HEK293 (cell line): ENCODE results near the gene ETNK2.

Experiments
- BCL11A ChIP-seq: fragments of 450-650 bp; formaldehyde crosslinking; IDR thresholded peaks from 2 replicates; pipeline ENCODE4 v1.5.1; 2016; ENCODE audit warnings: low read depth, missing biosample characterization, missing genetic modification characterization
- BCL11B ChIP-seq: fragments of 450-650 bp; formaldehyde crosslinking; IDR thresholded peaks from 2 replicates; pipeline ENCODE4 v1.5.1; 2016; ENCODE audit warnings: low read depth, missing biosample characterization, missing genetic modification characterization
- SP7 ChIP-seq: fragments of 450-650 bp; formaldehyde crosslinking; IDR thresholded peaks from 2 replicates; pipeline ENCODE4 v1.5.1; 2016; ENCODE audit warnings: missing biosample characterization, missing genetic modification characterization
- TSHZ1 ChIP-seq: fragments of 450-650 bp; formaldehyde crosslinking; IDR thresholded peaks from 2 replicates; pipeline ENCODE4 v1.5.1; 2016; ENCODE audit warnings: missing biosample characterization, missing genetic modification characterization, borderline replicate concordance
- YY1 ChIP-seq: fragments of 450-650 bp; formaldehyde crosslinking; IDR thresholded peaks from 2 replicates; pipeline ENCODE4 v1.5.1; 2018; ENCODE audit warnings: missing biosample characterization, missing genetic modification characterization
- ZBTB10 ChIP-seq: fragments of 450-650 bp; formaldehyde crosslinking; IDR thresholded peaks from 2 replicates; pipeline ENCODE4 v1.5.1; 2016; ENCODE audit warnings: missing biosample characterization, missing genetic modification characterization
- ZBTB20 ChIP-seq: fragments of 450-650 bp; formaldehyde crosslinking; IDR thresholded peaks from 2 replicates; pipeline ENCODE4 v1.5.1; 2016; ENCODE audit warnings: missing biosample characterization, missing genetic modification characterization
- ZBTB26 ChIP-seq: fragments of 450-650 bp; formaldehyde crosslinking; optimal IDR thresholded peaks from 2 replicates; pipeline ENCODE3; 2016; ENCODE audit warnings: missing biosample characterization, mild to moderate bottlenecking, missing genetic modification characterization
- ZNF148 ChIP-seq: fragments of 450-650 bp; formaldehyde crosslinking; IDR thresholded peaks from 2 replicates; pipeline ENCODE4 v1.5.0; 2017; ENCODE audit warnings: missing biosample characterization, missing genetic modification characterization, borderline replicate concordance
- ZNF155 ChIP-seq: fragments of 450-650 bp; formaldehyde crosslinking; IDR thresholded peaks from 2 replicates; pipeline ENCODE4 v1.5.1; 2016; ENCODE audit warnings: missing biosample characterization, missing genetic modification characterization
- ZNF16 ChIP-seq: fragments of 450-650 bp; formaldehyde crosslinking; IDR thresholded peaks from 2 replicates; pipeline ENCODE4 v1.5.1; 2016; ENCODE audit warnings: low read depth, missing biosample characterization, missing genetic modification characterization
- ZNF211 ChIP-seq: fragments of 450-650 bp; formaldehyde crosslinking; IDR thresholded peaks from 2 replicates; pipeline ENCODE4 v1.5.1; 2016; ENCODE audit warnings: low read depth, missing biosample characterization, missing genetic modification characterization
- ZNF239 ChIP-seq: fragments of 450-650 bp; formaldehyde crosslinking; IDR thresholded peaks from 2 replicates; pipeline ENCODE4 v1.5.1; 2016; ENCODE audit warnings: missing biosample characterization, missing genetic modification characterization
- ZNF248 ChIP-seq: fragments of 450-650 bp; formaldehyde crosslinking; IDR thresholded peaks from 2 replicates; pipeline ENCODE4 v1.5.1; 2017; ENCODE audit warnings: missing biosample characterization, missing genetic modification characterization
- ZNF623 ChIP-seq: fragments of 450-650 bp; formaldehyde crosslinking; IDR thresholded peaks from 2 replicates; pipeline ENCODE4 v1.5.1; 2016; ENCODE audit warnings: missing biosample characterization, missing genetic modification characterization
- ZNF629 ChIP-seq: fragments of 450-650 bp; formaldehyde crosslinking; IDR thresholded peaks from 2 replicates; pipeline ENCODE4 v1.5.1; 2017; ENCODE audit warnings: missing biosample characterization, missing genetic modification characterization
- ZNF654 ChIP-seq: fragments of 450-650 bp; formaldehyde crosslinking; IDR thresholded peaks from 2 replicates; pipeline ENCODE4 v1.5.1; 2016; ENCODE audit warnings: low read depth, missing biosample characterization, missing genetic modification characterization
- ZNF660 ChIP-seq: fragments of 450-650 bp; IDR thresholded peaks from 2 replicates; pipeline ENCODE4 v1.5.1; 2018; ENCODE audit warnings: missing biosample characterization, mild to moderate bottlenecking, missing genetic modification characterization
- ZNF76 ChIP-seq: fragments of 450-650 bp; formaldehyde crosslinking; IDR thresholded peaks from 2 replicates; pipeline ENCODE4; 2016; ENCODE audit warnings: low read depth, missing biosample characterization, missing genetic modification characterization, borderline replicate concordance
- ZNF792 ChIP-seq: fragments of 450-650 bp; formaldehyde crosslinking; IDR thresholded peaks from 2 replicates; pipeline ENCODE4 v1.5.1; 2016; ENCODE audit warnings: missing biosample characterization, missing genetic modification characterization
- TF ChIP-seq, protein P1 (sequence below): fragments of 450-650 bp; formaldehyde crosslinking; conservative IDR thresholded peaks from 2 replicates; pipeline ENCODE4 v1.5.1; 2016; ENCODE audit warnings: low read depth, missing biosample characterization, missing genetic modification characterization
- TF ChIP-seq, protein P2 (sequence below): fragments of 450-650 bp; formaldehyde crosslinking; IDR thresholded peaks from 2 replicates; pipeline ENCODE4 v1.5.1; 2016; ENCODE audit warnings: missing biosample characterization, missing genetic modification characterization

Gene ETNK2

GRCh38 chr1:204127597-204128242 is 24.1 kb downstream of the ETNK2 start (continued):
- TF ChIP-seq ZNF148 (tag by site-specific recombination), result no peak
- TF ChIP-seq ZBTB26 (tag by site-specific recombination), result no peak
- TF ChIP-seq BCL11A, result no peak
- TF ChIP-seq ZNF155 (tag by site-specific recombination), result no peak
- TF ChIP-seq ZNF211 (tag by site-specific recombination), result no peak
- no peak for TF ChIP-seq ZNF76
- peak; percentile 81 for TF ChIP-seq ZNF629
- peak; percentile 85 for TF ChIP-seq ZNF654 (tag by site-specific recombination)
- no peak for TF ChIP-seq ZNF792 (tag by site-specific recombination)
- TF ChIP-seq ZNF16 (tag by site-specific recombination), result no peak
- no peak for TF ChIP-seq BCL11B
- no peak for TF ChIP-seq ZNF623
- no peak for TF ChIP-seq SP7 (tag by site-specific recombination)
- no peak for TF ChIP-seq ZNF239 (tag by site-specific recombination)
- no peak for TF ChIP-seq TSHZ1 (tag by site-specific recombination)
- TF ChIP-seq ZBTB20, result no peak
- TF ChIP-seq ZNF660 (tag by site-specific recombination), result peak; percentile 89
- TF ChIP-seq YY1, result no peak
- no peak for TF ChIP-seq ZNF248 (tag by site-specific recombination)
- TF ChIP-seq, protein P1, sequence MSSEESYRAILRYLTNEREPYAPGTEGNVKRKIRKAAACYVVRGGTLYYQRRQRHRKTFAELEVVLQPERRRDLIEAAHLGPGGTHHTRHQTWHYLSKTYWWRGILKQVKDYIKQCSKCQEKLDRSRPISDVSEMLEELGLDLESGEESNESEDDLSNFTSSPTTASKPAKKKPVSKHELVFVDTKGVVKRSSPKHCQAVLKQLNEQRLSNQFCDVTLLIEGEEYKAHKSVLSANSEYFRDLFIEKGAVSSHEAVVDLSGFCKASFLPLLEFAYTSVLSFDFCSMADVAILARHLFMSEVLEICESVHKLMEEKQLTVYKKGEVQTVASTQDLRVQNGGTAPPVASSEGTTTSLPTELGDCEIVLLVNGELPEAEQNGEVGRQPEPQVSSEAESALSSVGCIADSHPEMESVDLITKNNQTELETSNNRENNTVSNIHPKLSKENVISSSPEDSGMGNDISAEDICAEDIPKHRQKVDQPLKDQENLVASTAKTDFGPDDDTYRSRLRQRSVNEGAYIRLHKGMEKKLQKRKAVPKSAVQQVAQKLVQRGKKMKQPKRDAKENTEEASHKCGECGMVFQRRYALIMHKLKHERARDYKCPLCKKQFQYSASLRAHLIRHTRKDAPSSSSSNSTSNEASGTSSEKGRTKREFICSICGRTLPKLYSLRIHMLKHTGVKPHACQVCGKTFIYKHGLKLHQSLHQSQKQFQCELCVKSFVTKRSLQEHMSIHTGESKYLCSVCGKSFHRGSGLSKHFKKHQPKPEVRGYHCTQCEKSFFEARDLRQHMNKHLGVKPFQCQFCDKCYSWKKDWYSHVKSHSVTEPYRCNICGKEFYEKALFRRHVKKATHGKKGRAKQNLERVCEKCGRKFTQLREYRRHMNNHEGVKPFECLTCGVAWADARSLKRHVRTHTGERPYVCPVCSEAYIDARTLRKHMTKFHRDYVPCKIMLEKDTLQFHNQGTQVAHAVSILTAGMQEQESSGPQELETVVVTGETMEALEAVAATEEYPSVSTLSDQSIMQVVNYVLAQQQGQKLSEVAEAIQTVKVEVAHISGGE (tag by site-specific recombination), result no peak
- no peak for TF ChIP-seq ZBTB10 (tag by site-specific recombination)
- TF ChIP-seq, protein P2, sequence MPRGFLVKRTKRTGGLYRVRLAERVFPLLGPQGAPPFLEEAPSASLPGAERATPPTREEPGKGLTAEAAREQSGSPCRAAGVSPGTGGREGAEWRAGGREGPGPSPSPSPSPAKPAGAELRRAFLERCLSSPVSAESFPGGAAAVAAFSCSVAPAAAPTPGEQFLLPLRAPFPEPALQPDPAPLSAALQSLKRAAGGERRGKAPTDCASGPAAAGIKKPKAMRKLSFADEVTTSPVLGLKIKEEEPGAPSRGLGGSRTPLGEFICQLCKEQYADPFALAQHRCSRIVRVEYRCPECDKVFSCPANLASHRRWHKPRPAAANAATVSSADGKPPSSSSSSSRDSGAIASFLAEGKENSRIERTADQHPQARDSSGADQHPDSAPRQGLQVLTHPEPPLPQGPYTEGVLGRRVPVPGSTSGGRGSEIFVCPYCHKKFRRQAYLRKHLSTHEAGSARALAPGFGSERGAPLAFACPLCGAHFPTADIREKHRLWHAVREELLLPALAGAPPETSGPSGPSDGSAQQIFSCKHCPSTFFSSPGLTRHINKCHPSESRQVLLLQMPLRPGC (tag by site-specific recombination), result no peak
